HG02798 (cell line): ENCODE measurements around the gene CCDC68.
"Not testable (repeated sequence)": the region's sequence is repeated elsewhere in the genome, so short reads cannot be mapped to it uniquely, and the experiment has no call there.

Experiments used
- ATAC-seq: cut with Tn5 transposase; IDR thresholded peaks from one replicate; pipeline ENCODE4 v1.9.1; 2021; ENCODE audit warnings: mild to moderate bottlenecking; ENCODE audit not compliant: unreplicated experiment, poor library complexity

Gene CCDC68, protein sequence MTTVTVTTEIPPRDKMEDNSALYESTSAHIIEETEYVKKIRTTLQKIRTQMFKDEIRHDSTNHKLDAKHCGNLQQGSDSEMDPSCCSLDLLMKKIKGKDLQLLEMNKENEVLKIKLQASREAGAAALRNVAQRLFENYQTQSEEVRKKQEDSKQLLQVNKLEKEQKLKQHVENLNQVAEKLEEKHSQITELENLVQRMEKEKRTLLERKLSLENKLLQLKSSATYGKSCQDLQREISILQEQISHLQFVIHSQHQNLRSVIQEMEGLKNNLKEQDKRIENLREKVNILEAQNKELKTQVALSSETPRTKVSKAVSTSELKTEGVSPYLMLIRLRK

DNA sequence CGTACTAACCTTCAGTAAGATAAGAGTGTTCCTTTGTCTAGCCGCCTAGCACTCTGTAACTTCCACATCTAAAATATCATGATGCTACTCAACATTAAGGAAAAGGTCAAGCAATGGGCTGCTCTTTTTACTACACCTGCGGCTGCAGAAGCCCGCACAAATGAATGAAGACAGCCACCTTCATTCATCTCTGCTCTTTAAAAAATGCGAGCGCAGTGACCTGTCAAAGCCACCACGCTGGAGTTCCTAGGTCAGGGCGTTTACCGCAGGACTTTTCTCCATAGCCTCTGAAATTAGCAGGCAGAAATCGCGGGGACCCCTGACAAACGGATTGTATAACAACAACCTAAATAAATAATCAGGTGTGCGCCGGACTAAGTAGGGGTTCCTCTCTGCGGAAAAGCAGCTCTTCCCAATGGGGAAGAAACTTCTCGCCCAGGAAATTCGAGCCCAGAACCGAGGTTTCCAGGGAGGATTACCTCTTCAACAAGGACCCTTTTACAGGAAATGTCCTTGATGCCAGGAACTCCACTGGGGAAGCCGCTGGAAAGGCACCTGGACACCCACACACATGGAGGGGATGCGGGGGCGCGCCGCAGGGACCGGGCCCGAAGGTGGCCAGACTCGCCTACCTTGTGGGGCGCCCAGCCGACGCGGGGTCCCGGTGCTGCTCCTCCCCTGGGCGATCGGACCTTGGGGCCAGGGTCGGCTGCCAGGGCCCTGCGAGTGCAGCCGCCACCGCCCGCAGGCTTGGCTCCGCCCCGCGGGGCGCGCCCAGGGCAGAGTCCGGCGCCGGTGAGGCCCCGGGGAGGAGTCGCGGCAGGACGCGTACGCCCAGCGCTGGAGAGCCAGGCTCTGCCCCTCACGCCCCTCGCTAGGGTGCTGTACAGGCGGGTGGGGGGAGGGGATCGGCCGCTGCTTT lies at the start of gene CCDC68:
Gene CCDC68, minus strand, starts transcription at position 758 of the 922 bp plus-strand sequence. CDS start 16,670 bp downstream, outside the sequence.
- ATAC-seq, result peak; percentile 56

DNA sequence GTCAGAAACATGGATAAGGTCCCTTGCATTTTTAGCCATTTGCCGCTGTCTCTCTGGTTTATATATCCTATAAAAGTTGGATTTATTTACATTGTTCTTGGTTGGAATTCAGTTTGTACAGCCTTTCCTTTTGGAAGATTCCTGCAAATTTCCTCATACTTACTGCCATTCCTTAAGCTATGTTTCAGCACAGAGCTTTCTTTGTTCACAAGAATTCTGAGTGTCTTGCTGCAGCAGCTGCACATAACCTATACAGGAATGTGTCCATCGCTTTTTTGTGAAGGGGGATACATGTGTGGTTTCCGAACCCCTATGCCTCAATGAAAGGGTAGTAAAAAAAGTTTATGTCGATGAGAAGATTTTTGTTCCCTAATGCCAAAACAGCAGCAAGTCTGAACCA lies 48.3 kb upstream of the CCDC68 start:
- ATAC-seq, result no peak

DNA sequence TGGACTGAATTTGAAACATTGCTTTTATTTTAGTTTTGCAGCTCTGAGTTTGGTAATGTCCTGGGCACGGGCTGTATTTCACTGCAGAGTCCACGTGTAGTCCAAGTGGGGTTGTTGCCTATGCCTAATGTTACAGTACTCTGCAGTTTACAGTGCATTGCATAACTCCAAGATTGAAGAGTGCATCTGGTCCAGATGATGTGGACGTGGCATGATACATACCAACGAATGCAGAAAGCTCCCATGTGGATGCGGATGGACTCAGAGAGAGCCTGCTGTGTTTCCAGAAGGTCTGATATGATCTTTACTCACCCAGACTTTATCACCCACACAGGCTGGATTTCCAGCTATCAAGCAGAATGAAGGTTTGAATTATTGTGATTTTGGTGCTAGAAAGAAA lies 44.4 kb upstream of the CCDC68 start:
- no peak for ATAC-seq

DNA sequence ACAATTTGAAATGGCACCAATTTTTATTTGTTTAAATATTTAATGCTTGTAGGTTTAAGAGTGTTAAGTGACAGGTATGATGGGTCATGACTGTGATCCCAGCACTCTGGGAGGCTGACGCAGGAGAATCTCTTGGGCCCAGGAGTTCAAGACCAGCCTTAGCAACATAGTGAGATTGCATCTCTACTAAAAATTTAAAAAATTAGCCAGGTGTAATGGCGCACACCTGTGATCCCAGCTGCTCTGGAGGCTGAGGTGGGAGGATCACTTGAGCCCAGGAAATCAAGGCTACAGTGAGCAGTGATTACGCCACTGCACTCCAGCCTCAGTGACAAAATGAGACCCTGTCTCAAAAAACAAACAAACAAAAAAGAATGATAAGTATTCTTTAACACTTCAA lies 43.0 kb upstream of the CCDC68 start:
- ATAC-seq, result no peak

DNA sequence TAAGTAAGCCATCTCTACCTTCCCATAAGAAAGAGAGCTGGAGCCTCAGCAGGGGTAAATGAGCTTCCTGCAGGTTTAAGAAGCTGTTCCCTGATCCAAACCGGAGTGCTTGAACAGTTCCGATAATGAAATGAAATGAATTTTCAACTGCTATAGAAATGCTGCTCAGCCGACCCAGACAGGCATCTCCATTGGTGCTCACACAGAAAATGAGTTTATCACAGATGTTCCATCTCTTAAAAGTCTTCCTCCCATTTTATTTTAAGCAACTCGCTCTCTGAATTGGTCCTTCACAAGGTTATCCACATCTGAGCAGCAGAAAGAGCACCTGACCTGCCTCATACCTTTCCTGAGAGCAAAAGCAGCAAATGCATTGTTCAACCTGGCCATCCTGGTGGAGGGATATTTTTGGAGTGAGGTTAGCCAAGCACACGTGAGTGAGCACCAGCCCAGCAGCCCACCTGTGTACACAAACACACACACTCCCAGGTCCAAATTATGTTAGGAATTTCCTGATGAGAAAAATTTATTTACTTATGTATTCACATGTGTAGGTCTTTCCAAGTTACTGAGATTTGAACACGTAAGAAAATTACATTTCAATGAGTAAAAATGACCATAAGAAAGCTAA lies 42.2 kb upstream of the CCDC68 start:
- no peak for ATAC-seq

- no peak for ATAC-seq
Observed at GRCh38 chr18:55000529-55000928, 41.3 kb upstream of the CCDC68 start.

GRCh38 chr18:54999016-54999415 lies 39.8 kb upstream of the CCDC68 start:
- ATAC-seq, result no peak

GRCh38 chr18:54995421-54996143 lies 36.3 kb upstream of the CCDC68 start:
- no peak for ATAC-seq

DNA sequence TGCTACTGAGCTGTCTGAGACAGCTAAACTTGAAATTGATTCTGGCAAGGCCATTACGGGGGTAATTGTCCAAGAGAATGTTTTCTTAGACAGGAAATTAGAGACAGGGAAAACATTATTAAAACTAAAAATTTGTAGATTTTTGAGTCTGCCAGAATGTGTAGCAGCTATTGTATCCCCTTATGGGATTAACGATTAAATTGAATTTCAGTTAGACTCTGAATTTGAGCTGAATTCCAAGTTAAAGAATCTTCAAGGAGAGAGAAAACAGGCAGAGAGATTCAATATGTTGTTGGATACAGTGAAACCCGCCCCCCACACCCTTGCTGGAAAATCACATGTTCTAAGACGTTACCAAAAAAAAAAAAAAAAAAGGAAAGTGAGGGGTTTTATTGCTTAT lies 32.7 kb upstream of the CCDC68 start:
- ATAC-seq, result no peak

- no peak for ATAC-seq
Observed at GRCh38 chr18:54984908-54985307, 25.6 kb upstream of the CCDC68 start.

- no peak for ATAC-seq
Observed at GRCh38 chr18:54983791-54984190, 24.5 kb upstream of the CCDC68 start.

DNA sequence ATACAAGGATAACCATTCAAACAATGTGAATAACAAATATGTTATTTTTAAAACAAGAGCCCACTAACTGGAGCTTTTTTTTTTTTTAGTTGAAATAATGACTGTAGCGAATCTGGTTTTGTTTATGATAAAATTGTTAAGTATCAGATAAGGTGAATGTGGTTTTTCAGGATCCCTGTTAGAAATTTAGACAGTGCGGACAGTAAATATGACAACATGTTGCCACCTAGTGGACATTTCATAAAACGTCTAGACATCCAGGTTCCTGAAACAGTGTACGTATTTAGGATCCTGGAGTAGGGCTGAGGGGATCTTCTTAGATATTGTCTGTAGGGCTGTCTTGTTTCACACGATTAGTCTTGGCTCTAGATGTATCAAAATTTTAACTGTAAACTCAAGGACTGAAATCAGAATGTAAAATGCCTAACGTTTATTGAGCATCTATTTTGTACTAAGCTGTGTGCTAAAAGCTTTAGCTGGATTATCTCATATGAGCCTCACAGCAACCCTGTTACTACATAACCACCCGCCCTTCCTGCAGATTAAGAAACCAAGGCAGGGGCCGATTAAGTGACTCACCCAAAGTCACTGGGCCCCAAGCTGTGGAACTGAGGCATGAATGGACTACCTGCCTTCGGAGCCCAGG lies 23.9 kb upstream of the CCDC68 start:
- peak; percentile 73 for ATAC-seq

- no peak for ATAC-seq
Observed at GRCh38 chr18:54981076-54981475, 21.8 kb upstream of the CCDC68 start.

- ATAC-seq, result no peak
Observed at GRCh38 chr18:54975598-54975997, 16.3 kb upstream of the CCDC68 start.

GRCh38 chr18:54973046-54973445 lies 13.8 kb upstream of the CCDC68 start:
- ATAC-seq, result no peak

GRCh38 chr18:54968807-54969206 lies 9.5 kb upstream of the CCDC68 start:
- ATAC-seq, result no peak

- not testable (repeated sequence) for ATAC-seq
Observed at GRCh38 chr18:54968237-54968636, 9.0 kb upstream of the CCDC68 start.

GRCh38 chr18:54967786-54968185 lies 8.5 kb upstream of the CCDC68 start:
- no peak for ATAC-seq

DNA sequence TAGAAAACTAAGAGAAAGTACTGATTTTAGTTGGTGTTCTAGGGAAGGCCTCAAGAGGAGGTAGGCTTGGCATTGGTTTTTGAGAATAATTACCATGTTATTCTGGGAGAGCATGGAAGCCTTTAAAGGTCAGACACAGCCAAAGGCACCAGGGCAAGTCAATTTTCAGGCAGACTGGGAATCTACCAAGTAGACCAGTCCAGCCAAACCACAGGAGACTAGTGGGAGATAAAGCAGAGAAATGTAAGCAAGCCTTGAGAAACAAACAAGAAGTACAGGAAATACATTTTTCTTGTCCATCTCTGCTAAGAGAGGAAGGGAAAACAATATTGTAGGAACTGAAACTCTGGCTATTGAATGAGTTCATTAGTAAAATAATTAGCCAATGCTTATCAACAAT lies 5.5 kb upstream of the CCDC68 start:
- ATAC-seq, result no peak
